HUES6 (cell line): ENCODE data around the gene UBE2G2.

Experiments used
- H3K27ac ChIP-seq: 2 replicates; pipeline ENCODE4 v1.7.0; 2013; ENCODE audit warnings: low read depth, mild to moderate bottlenecking, low read length, inconsistent platforms
- H3K27me3 ChIP-seq: 2 replicates; pipeline ENCODE4 v1.6.1; 2013; ENCODE audit warnings: low read length; ENCODE audit not compliant: control insufficient read depth, insufficient read depth
- H3K36me3 ChIP-seq: 2 replicates; pipeline ENCODE4 v1.6.1; 2013; ENCODE audit warnings: low read length; ENCODE audit not compliant: control insufficient read depth, insufficient read depth
- H3K4me1 ChIP-seq: 2 replicates; pipeline ENCODE4 v1.6.1; 2013; ENCODE audit warnings: low read length; ENCODE audit not compliant: control insufficient read depth, insufficient read depth
- H3K4me3 ChIP-seq: 2 replicates; pipeline ENCODE4 v1.5.1; 2013; ENCODE audit warnings: low read depth, low read length
- H3K9ac ChIP-seq: one replicate; pipeline ENCODE4 v1.6.1; 2013; ENCODE audit warnings: mild to moderate bottlenecking, low read length
- H3K9me3 ChIP-seq: 2 replicates; pipeline ENCODE4 v1.6.1; 2013; ENCODE audit warnings: low read depth, low read length; ENCODE audit not compliant: control insufficient read depth, insufficient read depth

UBE2G2 gene

GRCh38 chr21:44762221-44763049 lies 39.2 kb downstream of the UBE2G2 start:
- 0 out of 2 replicates have a peak, but pooled peaks cover 4% of the 10 kb centered on the region for H3K9me3 ChIP-seq
- no peak overlapping the region for H3K9ac ChIP-seq
- no peaks in the 10 kb centered on the region for H3K27me3 ChIP-seq
- H3K4me1 ChIP-seq = peaks cover 38% of the 10 kb centered on the region
- H3K4me3 ChIP-seq = no peak overlapping the region
- H3K36me3 ChIP-seq = no peaks in the 10 kb centered on the region
- H3K27ac ChIP-seq = no peak overlapping the region

- H3K27me3 ChIP-seq = no peaks in the 10 kb centered on the region
- H3K9me3 ChIP-seq = 0 out of 2 replicates have a peak, but pooled peaks cover 4% of the 10 kb centered on the region
- H3K4me1 ChIP-seq = peaks cover 36% of the 10 kb centered on the region
- no peak overlapping the region for H3K9ac ChIP-seq
- no peaks in the 10 kb centered on the region for H3K36me3 ChIP-seq
- no peak overlapping the region for H3K27ac ChIP-seq
- H3K4me3 ChIP-seq = no peak overlapping the region
Measured at GRCh38 chr21:44761747-44762208, 39.8 kb downstream of the UBE2G2 start.

GRCh38 chr21:44761011-44761729 lies 40.5 kb downstream of the UBE2G2 start:
- Histone ChIP-seq H3K27me3 (no peaks in the 10 kb centered on the region), H3K27ac (no peak overlapping the region), H3K9me3 (0 out of 2 replicates have a peak, but pooled peaks cover 4% of the 10 kb centered on the region), H3K9ac (no peak overlapping the region), H3K4me1 (peaks cover 30% of the 10 kb centered on the region), H3K36me3 (no peaks in the 10 kb centered on the region), H3K4me3 (no peak overlapping the region)

GRCh38 chr21:44760376-44760775 lies 41.2 kb downstream of the UBE2G2 start:
- H3K27ac ChIP-seq = no peak overlapping the region
- H3K4me1 ChIP-seq = peaks cover 22% of the 10 kb centered on the region
- H3K9ac ChIP-seq = no peak overlapping the region
- H3K36me3 ChIP-seq = no peaks in the 10 kb centered on the region
- no peak overlapping the region for H3K4me3 ChIP-seq
- H3K9me3 ChIP-seq = peaks cover 4% of the 10 kb centered on the region; the same call in 1 of the 2 replicates
- H3K27me3 ChIP-seq = no peaks in the 10 kb centered on the region

DNA sequence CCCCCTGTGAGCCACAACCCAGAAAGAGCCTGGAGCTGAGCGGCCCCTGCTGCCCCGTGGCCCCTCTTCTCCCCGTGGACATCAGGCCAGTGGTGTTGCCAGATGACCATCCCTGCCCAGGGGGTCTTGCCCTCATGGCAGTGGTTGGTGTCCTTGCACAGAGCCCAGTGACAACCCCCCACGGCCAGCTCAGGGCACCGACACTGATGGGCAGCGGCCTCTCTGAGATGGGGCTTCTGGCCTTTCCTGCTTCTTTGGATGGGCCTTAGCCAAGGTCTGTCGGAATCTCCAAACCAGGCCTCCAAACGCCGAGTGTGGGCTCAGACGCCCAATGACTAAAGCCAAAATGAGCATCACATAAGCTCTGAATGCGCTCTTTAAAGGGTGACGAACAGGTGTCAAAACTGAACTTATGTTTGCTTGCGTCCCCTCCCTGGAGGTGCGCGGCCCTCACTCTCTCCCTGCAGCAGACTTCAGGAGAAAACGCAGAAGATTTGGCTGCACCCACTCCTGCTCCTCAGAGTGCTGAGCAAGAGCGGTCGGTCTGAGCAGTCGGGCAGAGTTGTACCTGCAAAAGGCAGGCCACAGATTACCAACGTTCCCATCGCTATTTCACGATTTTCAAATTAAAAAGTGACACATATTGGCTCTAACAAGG lies 41.9 kb downstream of the UBE2G2 start:
- H3K4me3 ChIP-seq = no peak overlapping the region
- no peak overlapping the region for H3K9ac ChIP-seq
- H3K36me3 ChIP-seq = no peaks in the 10 kb centered on the region
- no peak overlapping the region for H3K27ac ChIP-seq
- H3K27me3 ChIP-seq = no peaks in the 10 kb centered on the region
- peaks cover 16% of the 10 kb centered on the region for H3K4me1 ChIP-seq
- peaks cover 9% of the 10 kb centered on the region; the same call in 1 of the 2 replicates for H3K9me3 ChIP-seq

DNA sequence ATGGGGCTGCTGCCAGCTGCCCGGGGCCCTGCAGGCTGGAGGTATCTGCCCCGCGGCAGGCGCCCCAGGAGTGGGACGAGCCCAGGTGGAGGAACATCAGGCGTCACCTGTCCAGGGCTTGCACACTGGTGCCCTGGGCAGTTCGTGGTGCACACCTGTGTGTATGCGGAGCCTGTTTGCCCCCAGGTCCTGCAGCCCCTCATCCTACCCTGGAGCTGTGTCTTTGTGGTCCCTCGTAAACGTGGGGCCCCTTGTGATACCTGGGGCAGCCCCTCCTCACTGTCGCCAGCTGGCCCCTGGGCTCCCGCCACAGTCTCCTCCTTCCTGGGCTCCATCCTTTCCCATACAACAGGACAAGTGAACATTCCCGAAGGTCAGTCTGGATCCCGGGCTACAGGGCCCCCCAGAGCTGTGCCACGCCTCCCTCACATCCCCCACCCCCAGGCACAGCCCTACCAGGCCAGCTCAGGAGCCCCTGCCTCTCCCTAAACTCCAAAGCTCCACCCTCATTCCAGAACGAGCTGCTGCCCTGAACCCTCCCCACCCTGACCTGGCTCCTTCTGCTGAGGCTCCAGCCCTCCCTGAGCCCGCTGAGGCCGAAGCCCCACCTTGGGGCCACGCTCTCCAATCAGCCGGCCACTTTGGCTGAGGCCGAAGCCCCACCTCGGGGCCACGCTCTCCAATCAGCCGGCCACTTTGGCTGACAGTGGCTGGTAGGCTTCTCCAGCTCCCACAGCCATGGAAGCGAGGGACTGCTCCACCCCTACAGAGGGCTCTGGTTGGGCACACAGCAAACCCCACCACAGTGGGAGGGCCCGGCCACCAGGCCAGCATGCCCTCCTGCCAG lies 42.6 kb downstream of the UBE2G2 start:
- Histone ChIP-seq H3K27me3 (no peaks in the 10 kb centered on the region), H3K9me3 (peaks cover 14% of the 10 kb centered on the region; the same call in 1 of the 2 replicates), H3K9ac (no peak overlapping the region), H3K4me3 (no peak overlapping the region), H3K4me1 (peaks cover 12% of the 10 kb centered on the region), H3K36me3 (no peaks in the 10 kb centered on the region), H3K27ac (no peak overlapping the region)

DNA sequence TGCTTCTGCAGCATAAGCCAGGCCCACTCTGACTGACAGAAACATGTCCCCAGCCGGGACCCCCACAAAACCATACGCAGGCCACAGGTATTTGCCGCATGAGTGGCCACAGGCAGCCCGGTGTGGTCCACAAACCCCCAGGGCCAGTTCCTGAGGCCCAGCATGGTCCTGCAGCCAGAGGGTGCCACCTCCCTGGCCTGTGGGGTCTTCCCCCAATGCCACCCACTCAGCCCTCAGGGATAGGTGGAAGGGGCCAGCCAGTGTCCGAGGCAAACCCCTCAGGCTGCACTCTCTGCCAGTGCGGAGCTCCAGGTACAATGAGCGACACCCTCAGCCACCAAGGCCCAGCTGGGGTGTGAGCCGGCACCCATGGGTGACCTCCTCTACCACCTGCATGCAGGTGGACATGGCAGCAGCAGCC lies 43.5 kb downstream of the UBE2G2 start:
- Histone ChIP-seq H3K9me3 (peaks cover 19% of the 10 kb centered on the region; the same call in 1 of the 2 replicates), H3K9ac (no peak overlapping the region), H3K27ac (no peak overlapping the region), H3K27me3 (no peaks in the 10 kb centered on the region), H3K4me3 (no peak overlapping the region), H3K36me3 (no peaks in the 10 kb centered on the region), H3K4me1 (peaks cover 12% of the 10 kb centered on the region)

DNA sequence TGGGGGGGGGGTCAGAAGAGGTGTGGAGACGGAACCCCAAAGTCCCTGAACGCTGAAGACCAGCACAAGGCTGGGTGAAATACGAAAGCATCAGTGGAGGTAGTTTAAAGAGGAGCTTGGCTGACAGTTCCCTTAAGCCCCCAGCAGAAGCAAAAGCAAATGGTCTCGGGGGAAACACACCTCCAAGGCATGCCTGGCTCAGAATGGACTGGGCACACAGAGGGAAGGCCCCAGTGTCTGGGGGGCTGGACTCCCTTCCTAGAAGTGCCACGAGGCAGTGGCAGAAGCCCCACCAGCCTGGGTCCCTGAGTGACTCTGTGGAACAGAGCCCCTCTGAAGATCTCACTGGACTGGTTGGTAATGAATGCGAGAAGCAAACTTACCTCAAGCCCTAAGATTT lies 43.9 kb downstream of the UBE2G2 start:
- no peak overlapping the region for H3K27ac ChIP-seq
- peaks cover 20% of the 10 kb centered on the region for H3K9me3 ChIP-seq
- H3K4me1 ChIP-seq = peaks cover 13% of the 10 kb centered on the region
- no peak overlapping the region for H3K9ac ChIP-seq
- no peaks in the 10 kb centered on the region for H3K27me3 ChIP-seq
- H3K36me3 ChIP-seq = no peaks in the 10 kb centered on the region
- no peak overlapping the region for H3K4me3 ChIP-seq

- no peaks in the 10 kb centered on the region for H3K36me3 ChIP-seq
- peaks cover 18% of the 10 kb centered on the region for H3K9me3 ChIP-seq
- H3K27ac ChIP-seq = no peak overlapping the region
Measured at GRCh38 chr21:44756423-44757185, 45.0 kb downstream of the UBE2G2 start.

GRCh38 chr21:44755227-44755626 lies 46.4 kb downstream of the UBE2G2 start:
- Histone ChIP-seq H3K36me3 (no peaks in the 10 kb centered on the region), H3K27ac (no peak overlapping the region), H3K9me3 (peaks cover 18% of the 10 kb centered on the region), H3K4me3 (no peak overlapping the region), H3K9ac (no peak overlapping the region), H3K4me1 (peaks cover 25% of the 10 kb centered on the region), H3K27me3 (no peaks in the 10 kb centered on the region)

More at GRCh38 chr21:44756423-44757185, 45.0 kb downstream of the UBE2G2 start:
- Histone ChIP-seq H3K27me3 (no peaks in the 10 kb centered on the region), H3K4me1 (peaks cover 20% of the 10 kb centered on the region), H3K4me3 (no peak overlapping the region), H3K9ac (no peak overlapping the region)
